Measurements from ENCODE around the gene SIRPA.
A peak's percentile ranks its signal among the peaks of the same experiment; 100 is the strongest.

SIRPA gene

GRCh38 chr20:1930165-1930564 lies 35.0 kb downstream of the SIRPA start:
- no peak for DNase-seq

GRCh38 chr20:1931830-1932229 lies 36.6 kb downstream of the SIRPA start:
- no peak for DNase-seq

DNA sequence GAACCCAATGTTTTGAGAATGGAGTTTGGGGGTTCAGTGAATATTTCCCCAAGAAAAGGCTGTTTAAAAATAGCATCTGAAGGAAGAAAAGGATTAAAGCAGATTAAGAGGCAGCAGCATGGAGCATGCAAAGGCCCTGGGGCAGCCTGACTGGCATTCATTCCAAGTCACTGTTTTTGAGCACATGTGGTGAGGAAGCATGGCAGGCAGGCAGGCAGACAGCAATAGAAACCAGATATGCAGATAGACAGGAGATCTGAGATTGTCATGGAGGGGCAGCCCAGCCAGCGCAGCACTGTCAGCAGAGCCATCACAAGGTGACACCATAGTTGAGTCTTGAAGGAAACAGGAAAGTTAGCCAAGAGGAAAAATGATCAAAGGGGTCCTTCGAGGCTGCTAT lies 37.8 kb downstream of the SIRPA start:
- DNase-seq = no peak

DNA sequence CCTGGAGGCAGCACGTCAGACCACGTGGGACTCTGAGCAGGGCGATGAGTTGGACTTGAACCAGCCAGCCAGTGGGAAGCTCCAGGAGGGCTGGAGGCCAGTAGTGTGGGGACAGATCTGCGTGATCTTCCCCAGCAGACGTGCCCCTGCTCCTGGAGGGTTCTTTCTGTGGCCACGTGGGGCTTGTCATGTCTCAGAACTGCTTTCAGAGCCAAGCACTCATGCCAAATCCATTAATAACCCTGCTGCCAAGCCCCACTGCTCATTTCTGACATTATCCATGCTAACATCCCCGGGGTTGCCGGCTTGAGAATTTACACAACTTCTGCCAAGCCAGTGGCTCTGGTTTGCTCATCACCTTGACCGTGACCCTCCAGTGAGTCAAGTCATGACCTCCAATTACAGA lies 38.3 kb downstream of the SIRPA start:
- peak in 3 of 56 donors; percentile 32 to 51 (median 38) for DNase-seq

GRCh38 chr20:1934156-1934555 lies 38.9 kb downstream of the SIRPA start:
- no peak for DNase-seq

DNA sequence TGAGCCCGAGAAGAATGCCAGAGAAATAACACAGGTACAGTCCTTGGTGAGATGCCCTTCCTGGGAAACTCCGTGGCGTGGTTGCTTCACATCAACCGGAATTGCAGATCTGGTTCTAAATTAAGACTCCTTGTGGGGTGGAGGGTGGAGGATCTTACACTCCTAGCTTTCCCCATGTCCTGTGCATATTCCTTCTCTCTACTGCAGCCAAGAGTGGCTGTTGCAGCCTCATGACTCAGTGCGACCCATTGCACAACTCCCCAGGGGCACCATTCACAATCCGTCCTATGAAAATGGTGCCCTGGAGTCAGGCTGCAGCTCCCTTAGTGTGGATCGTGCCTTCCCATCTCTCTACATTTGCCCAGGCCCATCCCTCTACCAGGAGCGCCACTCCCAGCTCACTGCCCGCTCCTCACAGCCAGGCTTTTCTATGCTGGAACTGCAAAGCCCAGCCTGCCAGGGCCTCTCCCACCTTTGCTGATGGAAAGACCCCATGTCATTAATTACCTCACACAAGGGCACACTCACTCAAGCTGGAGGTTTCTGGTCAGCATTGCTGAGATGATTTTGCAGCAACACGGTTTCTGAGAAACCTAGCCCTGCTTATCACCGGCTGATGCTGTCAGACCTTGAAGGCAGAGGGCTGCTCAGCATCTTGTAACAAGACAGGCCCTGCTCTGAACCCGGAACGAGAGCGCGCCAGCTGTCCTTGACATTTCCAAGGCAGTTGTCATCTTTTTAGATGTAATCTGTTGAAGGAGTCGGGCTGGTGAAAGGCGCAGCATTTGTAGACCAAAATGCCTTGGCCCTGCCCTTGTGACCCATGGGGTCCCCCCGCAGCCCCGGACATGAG lies 39.7 kb downstream of the SIRPA start:
- DNase-seq = no peak

- DNase-seq = peak in 53 of 56 donors; percentile 24 to 90 (median 75)
These were observed 40.6 kb downstream of the SIRPA start for GRCh38 chr20:1935696-1936366.

DNA sequence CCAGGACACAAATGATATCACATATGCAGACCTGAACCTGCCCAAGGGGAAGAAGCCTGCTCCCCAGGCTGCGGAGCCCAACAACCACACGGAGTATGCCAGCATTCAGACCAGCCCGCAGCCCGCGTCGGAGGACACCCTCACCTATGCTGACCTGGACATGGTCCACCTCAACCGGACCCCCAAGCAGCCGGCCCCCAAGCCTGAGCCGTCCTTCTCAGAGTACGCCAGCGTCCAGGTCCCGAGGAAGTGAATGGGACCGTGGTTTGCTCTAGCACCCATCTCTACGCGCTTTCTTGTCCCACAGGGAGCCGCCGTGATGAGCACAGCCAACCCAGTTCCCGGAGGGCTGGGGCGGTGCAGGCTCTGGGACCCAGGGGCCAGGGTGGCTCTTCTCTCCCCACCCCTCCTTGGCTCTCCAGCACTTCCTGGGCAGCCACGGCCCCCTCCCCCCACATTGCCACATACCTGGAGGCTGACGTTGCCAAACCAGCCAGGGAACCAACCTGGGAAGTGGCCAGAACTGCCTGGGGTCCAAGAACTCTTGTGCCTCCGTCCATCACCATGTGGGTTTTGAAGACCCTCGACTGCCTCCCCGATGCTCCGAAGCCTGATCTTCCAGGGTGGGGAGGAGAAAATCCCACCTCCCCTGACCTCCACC lies 42.2 kb downstream of the SIRPA start:
- DNase-seq = no peak

DNA sequence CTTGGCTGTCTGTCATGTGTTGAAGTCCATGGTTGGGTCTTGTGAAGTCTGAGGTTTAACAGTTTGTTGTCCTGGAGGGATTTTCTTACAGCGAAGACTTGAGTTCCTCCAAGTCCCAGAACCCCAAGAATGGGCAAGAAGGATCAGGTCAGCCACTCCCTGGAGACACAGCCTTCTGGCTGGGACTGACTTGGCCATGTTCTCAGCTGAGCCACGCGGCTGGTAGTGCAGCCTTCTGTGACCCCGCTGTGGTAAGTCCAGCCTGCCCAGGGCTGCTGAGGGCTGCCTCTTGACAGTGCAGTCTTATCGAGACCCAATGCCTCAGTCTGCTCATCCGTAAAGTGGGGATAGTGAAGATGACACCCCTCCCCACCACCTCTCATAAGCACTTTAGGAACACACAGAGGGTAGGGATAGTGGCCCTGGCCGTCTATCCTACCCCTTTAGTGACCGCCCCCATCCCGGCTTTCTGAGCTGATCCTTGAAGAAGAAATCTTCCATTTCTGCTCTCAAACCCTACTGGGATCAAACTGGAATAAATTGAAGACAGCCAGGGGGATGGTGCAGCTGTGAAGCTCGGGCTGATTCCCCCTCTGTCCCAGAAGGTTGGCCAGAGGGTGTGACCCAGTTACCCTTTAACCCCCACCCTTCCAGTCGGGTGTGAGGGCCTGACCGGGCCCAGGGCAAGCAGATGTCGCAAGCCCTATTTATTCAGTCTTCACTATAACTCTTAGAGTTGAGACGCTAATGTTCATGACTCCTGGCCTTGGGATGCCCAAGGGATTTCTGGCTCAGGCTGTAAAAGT lies 43.5 kb downstream of the SIRPA start:
- DNase-seq = no peak

- DNase-seq = no peak
These were observed 44.0 kb downstream of the SIRPA start for GRCh38 chr20:1939270-1939595.

- no peak for DNase-seq
These were observed 45.4 kb downstream of the SIRPA start for GRCh38 chr20:1940581-1940980.

DNA sequence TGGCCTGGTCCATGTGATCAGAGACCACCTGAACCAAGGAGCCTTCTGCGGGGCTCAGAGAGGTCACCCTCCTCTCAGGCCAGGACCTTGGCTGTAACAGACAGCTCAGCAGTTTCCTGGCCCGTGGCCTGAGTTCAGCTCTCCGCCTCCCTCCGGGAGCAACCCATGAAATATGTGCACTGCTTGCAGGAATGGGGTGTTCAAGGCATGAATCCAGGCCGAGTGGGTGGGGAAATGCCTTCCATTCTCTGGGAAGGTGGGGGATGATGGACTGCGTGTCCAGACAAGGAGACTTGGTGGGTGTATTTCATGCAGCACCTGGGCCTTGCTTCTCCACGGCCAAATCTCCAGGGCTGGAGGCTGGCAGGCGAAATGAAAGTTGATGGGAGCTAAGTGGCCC lies 46.0 kb downstream of the SIRPA start:
- no peak for DNase-seq

- DNase-seq = no peak
These were observed 46.9 kb downstream of the SIRPA start for GRCh38 chr20:1942061-1942460.

GRCh38 chr20:1942486-1943274 lies 47.5 kb downstream of the SIRPA start:
- no peak for DNase-seq

GRCh38 chr20:1943275-1944002 lies 48.2 kb downstream of the SIRPA start:
- DNase-seq = no peak

- DNase-seq = no peak
These were observed 49.3 kb downstream of the SIRPA start for GRCh38 chr20:1944345-1945091.

DNA sequence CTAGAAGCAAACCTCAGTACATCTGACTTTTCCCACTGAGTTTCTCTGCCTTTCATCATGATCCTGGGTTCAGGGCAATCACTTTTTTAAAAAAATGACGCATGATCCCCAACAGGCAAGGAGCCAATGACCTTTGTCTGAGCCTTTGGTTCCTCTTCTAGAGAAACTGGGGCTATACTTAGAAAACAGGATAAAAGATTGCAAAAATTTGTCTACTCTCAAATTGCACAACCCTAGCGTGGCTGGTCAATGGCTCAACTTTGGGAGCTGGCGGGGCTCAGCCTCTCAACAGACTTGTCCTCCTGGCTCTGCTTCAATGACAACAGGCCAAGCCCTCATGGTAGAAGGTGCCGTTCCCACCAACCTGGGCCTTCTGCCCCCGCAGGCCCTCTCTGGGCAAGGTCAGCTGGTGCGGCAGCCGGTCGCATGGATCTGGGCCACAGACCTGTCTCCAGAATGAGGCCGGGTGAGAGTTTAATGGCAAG lies 50.0 kb downstream of the SIRPA start:
- peak in 34 of 56 donors; percentile 27 to 69 (median 43) for DNase-seq

DNA sequence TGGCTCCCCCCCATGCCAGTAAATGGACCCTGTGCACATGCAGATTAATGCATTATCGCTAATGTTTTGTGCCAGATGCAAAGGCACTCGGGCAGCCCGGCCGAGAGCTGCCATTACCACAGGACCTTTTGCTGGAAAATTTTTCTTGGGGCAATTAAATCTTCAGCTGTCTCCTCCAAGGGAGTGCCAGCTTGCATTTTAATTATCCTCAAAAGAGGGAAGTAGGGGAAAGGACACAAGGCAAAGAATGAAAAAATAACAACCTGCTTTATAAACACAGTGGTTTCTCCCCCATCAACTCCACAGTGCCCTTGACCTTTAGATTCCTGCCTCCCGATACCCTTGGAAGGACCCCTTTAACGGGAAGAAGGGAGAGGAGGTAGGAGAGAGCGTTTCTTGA lies 50.5 kb downstream of the SIRPA start:
- DNase-seq = no peak

- DNase-seq = no peak
These were observed 51.2 kb downstream of the SIRPA start for GRCh38 chr20:1946442-1946761.
